Measurements from ENCODE around the gene MBNL3. TPM values are rescaled to one million over a fixed set of nuclear protein-coding genes. Genes with fewer than 3 reads are reported as not detected.

MBNL3 gene
- total RNA-seq, 2 donors from 2014 or later = 3.5 to 8.1 TPM

DNA sequence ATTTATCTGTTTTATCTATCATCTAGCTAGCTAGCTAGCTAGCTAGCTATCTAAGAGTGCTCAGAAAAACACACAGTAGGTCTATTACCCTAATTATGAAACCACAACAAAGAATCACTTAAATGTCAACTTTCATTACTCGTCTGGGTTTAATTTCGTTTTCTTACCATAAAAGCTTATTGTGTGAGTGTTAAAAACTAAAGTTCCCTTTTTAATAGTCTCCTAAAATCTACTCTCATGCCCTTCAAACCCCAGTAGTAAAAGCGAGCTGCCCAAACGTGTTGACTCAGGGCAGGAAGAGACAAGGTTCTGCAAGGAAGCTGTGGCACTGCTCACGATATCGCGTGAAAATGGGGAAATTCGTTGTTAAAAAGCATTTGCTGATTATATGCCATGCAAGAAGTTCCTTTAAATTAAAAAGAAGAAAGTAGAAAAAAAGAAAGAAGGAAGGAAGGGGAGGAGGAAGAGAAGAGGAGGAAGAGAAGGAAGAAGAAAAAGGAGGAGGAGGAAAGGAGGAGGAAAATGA is 595 bp downstream of the MBNL3 start:
- Histone ChIP-seq H3K27ac (peak overlapping the region in 1 of 2 donors; percentile 49), H3K4me1 (ENCODE audit: control insufficient read depth in 1 of 2, low read depth in 2 of 2) (peaks cover 0 to 5% of the 10 kb centered on the region in 2 donors), H3K4me3 (peak overlapping the region; percentile 79), H3K9me3 (no peaks in the 10 kb centered on the region), H3K27me3 (replicated peaks; ENCODE audit: insufficient read depth) (no peaks in the 10 kb centered on the region), H3K36me3 (no peaks in the 10 kb centered on the region)
- no peak for TF ChIP-seq CTCF (IDR thresholded peaks at IDR 0.05)
- DNase-seq (ENCODE audit: low spot score) (no peak), ATAC-seq (ENCODE audit: insufficient number of reproducible peaks, low FRiP score, low read depth) (no peak)

DNA sequence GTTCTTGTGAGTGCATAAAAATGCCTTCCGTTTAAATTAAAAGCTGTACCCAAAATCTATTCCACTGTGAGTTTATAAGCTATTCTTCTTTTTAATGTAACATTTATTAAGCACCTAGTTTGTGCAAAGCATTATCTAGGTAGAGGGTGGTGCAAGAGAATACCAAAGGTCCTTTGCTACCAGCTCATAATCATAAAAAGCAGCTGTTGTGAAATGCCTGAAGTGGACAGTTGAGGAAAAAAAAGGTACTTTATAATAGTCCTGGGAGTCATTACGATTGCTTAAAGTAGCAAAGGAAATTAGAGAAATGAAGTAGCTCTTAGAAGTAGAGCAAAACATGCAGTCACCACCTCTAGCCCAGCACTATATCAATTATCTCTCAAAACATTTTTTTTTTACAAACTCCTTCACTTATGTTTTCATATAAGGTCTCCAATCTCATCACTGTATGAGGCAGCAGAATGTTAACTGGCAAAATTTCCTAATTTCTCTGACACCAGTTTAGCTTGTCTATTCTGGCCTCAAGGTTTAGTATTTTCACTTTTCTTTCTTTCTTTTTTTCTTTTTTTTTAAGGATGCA is 2.1 kb downstream of the MBNL3 start:
- no peaks in the 10 kb centered on the region for H3K27me3 ChIP-seq (replicated peaks; ENCODE audit: insufficient read depth)
- no peak for TF ChIP-seq CTCF (IDR thresholded peaks at IDR 0.05)

DNA sequence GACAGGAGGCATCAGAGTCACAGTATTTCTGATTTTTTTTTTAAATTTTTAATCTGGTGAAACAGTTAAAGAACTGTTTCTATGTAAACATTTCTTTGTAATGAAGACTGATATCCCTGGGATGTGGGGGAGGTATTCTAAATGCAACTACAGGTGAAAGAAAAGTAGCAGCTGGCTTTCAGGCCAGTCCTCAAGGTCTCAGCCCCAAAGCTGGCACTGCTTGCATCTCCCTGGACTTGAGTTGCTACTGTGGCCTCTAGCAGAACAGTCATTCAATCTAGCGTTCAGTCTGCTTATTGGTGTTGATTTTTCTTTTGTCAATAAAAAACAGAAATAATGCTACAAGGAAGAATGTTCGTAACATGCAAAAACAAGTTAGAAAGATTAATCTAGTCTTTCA is 4.9 kb downstream of the MBNL3 start:
- Histone ChIP-seq H3K36me3 (no peaks in the 10 kb centered on the region), H3K4me3 (no peak overlapping the region), H3K9me3 (no peaks in the 10 kb centered on the region), H3K27ac (no peak overlapping the region), H3K4me1 (ENCODE audit: control insufficient read depth in 1 of 2, low read depth in 2 of 2) (peaks cover 0 to 5% of the 10 kb centered on the region in 2 donors), H3K27me3 (replicated peaks; ENCODE audit: insufficient read depth) (no peaks in the 10 kb centered on the region)
- DNase-seq (ENCODE audit: low spot score) (no peak), ATAC-seq (ENCODE audit: insufficient number of reproducible peaks, low FRiP score, low read depth) (no peak)
- TF ChIP-seq CTCF (IDR thresholded peaks at IDR 0.05) = no peak

More for the DNA sequence above, 2.1 kb downstream of the MBNL3 start:
- Histone ChIP-seq H3K27ac (no peak overlapping the region), H3K4me3 (no peak overlapping the region), H3K4me1 (ENCODE audit: control insufficient read depth in 1 of 2, low read depth in 2 of 2) (peaks cover 0 to 5% of the 10 kb centered on the region in 2 donors), H3K9me3 (no peaks in the 10 kb centered on the region), H3K36me3 (no peaks in the 10 kb centered on the region)
- DNase-seq (ENCODE audit: low spot score) (no peak), ATAC-seq (ENCODE audit: insufficient number of reproducible peaks, low FRiP score, low read depth) (no peak)

GRCh38 chrX:132483488-132483887 is 5.3 kb downstream of the MBNL3 start:
- H3K4me1 ChIP-seq (ENCODE audit: control insufficient read depth in 1 of 2, low read depth in 2 of 2) = peaks cover 0 to 5% of the 10 kb centered on the region in 2 donors
- no peaks in the 10 kb centered on the region for H3K36me3 ChIP-seq
- ATAC-seq (ENCODE audit: insufficient number of reproducible peaks, low FRiP score, low read depth) = no peak
- no peak overlapping the region for H3K27ac ChIP-seq
- no peaks in the 10 kb centered on the region for H3K27me3 ChIP-seq (replicated peaks; ENCODE audit: insufficient read depth)
- H3K4me3 ChIP-seq = no peak overlapping the region
- H3K9me3 ChIP-seq = no peaks in the 10 kb centered on the region
- DNase-seq (ENCODE audit: low spot score) = no peak
- TF ChIP-seq CTCF (IDR thresholded peaks at IDR 0.05) = no peak

DNA sequence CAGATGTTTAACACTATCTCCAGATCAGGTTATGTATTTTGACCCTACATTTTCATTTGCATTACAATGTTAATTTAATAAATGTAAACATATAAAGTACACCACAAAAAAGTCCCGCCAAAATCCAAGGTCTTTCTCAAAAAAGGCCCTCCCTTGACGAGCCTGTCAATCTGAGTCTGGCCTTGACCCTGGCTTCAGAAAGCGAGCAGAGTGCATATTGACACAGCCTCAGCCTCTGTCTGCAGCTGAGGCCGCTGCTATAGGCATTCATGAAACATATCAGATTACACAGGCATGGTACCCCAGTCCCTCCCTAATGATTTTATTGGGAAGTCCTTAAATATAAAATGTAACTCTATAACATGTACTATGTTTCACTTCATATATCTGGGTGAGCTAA is 6.2 kb downstream of the MBNL3 start:
- no peaks in the 10 kb centered on the region for H3K9me3 ChIP-seq
- H3K4me1 ChIP-seq (ENCODE audit: control insufficient read depth in 1 of 2, low read depth in 2 of 2) = peaks cover 0 to 5% of the 10 kb centered on the region in 2 donors
- no peak for TF ChIP-seq CTCF (IDR thresholded peaks at IDR 0.05)
- ATAC-seq (ENCODE audit: insufficient number of reproducible peaks, low FRiP score, low read depth) (no peak), DNase-seq (ENCODE audit: low spot score) (no peak)
- H3K27me3 ChIP-seq (replicated peaks; ENCODE audit: insufficient read depth) = no peaks in the 10 kb centered on the region
- no peak overlapping the region for H3K27ac ChIP-seq
- H3K4me3 ChIP-seq = no peak overlapping the region
- no peaks in the 10 kb centered on the region for H3K36me3 ChIP-seq

Measured in thoracic aorta (tissue), 2 donors.